Spleen (tissue), 11 donors: ENCODE measurements around the gene LRRN4. TPM values are rescaled to one million over a fixed set of nuclear protein-coding genes. Genes with fewer than 3 reads are reported as not detected.

Source experiments
- DNase-seq: peaks from one replicate; pipeline ENCODE4 v3.0.0-alpha.2; 2020
- H3K27ac ChIP-seq, 8 donors: fragments of 200-600 bp; sonication (generic) in 7 of 8; 1 replicate in 4 of 8; 2 replicates in 4 of 8; pipeline versions ENCODE4 v1.5.0 to v1.8.0; 2016 to 2021; ENCODE audit warnings: inconsistent platforms in 4 of 8, mild to moderate bottlenecking in 4 of 8, moderate library complexity in 1 of 8
- H3K27me3 ChIP-seq, 7 donors: fragments of 200-600 bp; sonication (generic) in 6 of 7; replicated peaks in 1 of 7; 1 replicate in 4 of 7; 2 replicates in 3 of 7; pipeline versions ENCODE4 v1.5.0 to v1.8.0; 2016 to 2021; ENCODE audit warnings: inconsistent platforms in 3 of 7, mild to moderate bottlenecking in 1 of 7
- H3K36me3 ChIP-seq, 6 donors: fragments of 200-600 bp; sonication (generic) in 5 of 6; 1 replicate in 4 of 6; 2 replicates in 2 of 6; pipeline versions ENCODE4 v1.5.0 to v1.8.0; 2016 to 2021; ENCODE audit warnings: inconsistent platforms in 2 of 6
- H3K4me1 ChIP-seq, 6 donors: fragments of 200-600 bp; sonication (generic) in 5 of 6; 1 replicate in 3 of 6; 2 replicates in 3 of 6; pipeline versions ENCODE4 v1.5.0 to v1.8.0; 2016 to 2021; ENCODE audit warnings: inconsistent platforms in 3 of 6
- H3K4me3 ChIP-seq, 8 donors: fragments of 200-600 bp; sonication (generic) in 7 of 8; 1 replicate in 4 of 8; 2 replicates in 4 of 8; pipeline versions ENCODE4 v1.5.0 to v1.8.0; 2016 to 2021; ENCODE audit warnings: inconsistent platforms in 4 of 8, mild to moderate bottlenecking in 4 of 8, moderate library complexity in 2 of 8
- H3K9me3 ChIP-seq, 8 donors: fragments of 200-600 bp; sonication (generic) in 7 of 8; 1 replicate in 4 of 8; 2 replicates in 4 of 8; pipeline versions ENCODE4 v1.5.0 to v1.8.0; 2016 to 2021; ENCODE audit warnings: inconsistent platforms in 4 of 8
- POLR2A ChIP-seq, 3 donors: fragments of 450-650 bp; IDR thresholded peaks; one replicate each; pipeline ENCODE4 v1.5.1; 2017; ENCODE audit warnings: antibody characterized with exemption in 3 of 3, mild to moderate bottlenecking in 1 of 3
- POLR2AphosphoS5 ChIP-seq, 3 donors: sonication (generic); formaldehyde crosslinking; IDR thresholded peaks; one replicate each; pipeline ENCODE4 v1.5.1; 2017; ENCODE audit warnings: antibody characterized with exemption in 3 of 3
- WGBS, 5 donors: extraction: QIAGEN DNeasy Blood & Tissue Kit in 3 of 5; methylation state at CpG; one replicate each; pipeline versions ENCODE4 v1.1.5 to v1.1.7; 2013 to 2018; 5-methylcytosine and 5-hydroxymethylcytosine counted together
- intact Hi-C: fragments of 100-400 bp; cut with DNase I; formaldehyde crosslinking; loops from one replicate; pipeline ENCODE4 v1.15.0; 2023; ENCODE audit warnings: low total_unique reads
- polyA plus RNA-seq, 3 donors: library from polyadenylated mRNA; stranded (reverse); fragments of 200-250 nt; gene quantifications; one replicate each; pipeline ENCODE4 v1.2.1, GENCODE V29; 2013
- total RNA-seq, 7 donors: library from RNA; depleted of rRNA in 3 of 7; stranded (reverse); fragments of >200 nt in 3 of 7; fragmentation: NEBNext Ultra II Directional in 4 of 7; extraction: Animal tissue kit (Norgen Biotek cat#: 25700) in 4 of 7; gene quantifications; one replicate each; pipeline versions ENCODE4 v1.1.0 to v1.2.1, GENCODE V29; 2016 to 2021
- TF ChIP-seq, protein P1 (sequence below), 11 experiments: fragments of 200-600 bp in 7 of 11; fragments of 450-650 bp in 4 of 11; sonication (generic) in 4 of 11; IDR thresholded peaks in 8 of 11; conservative IDR thresholded peaks in 3 of 11; 1 replicate in 7 of 11; 2 replicates in 4 of 11; pipeline versions ENCODE4 v1.4.0 to v1.8.0; 2016 to 2021; ENCODE audit warnings: antibody characterized with exemption in 11 of 11, inconsistent platforms in 4 of 11, mild to moderate bottlenecking in 1 of 11
- donor health status: healthy with polysubstance abuse.
- donor health status: DM: no; HTN: no; CAD: no; lungs with moderate emphysema.
- donor health status: DM: no; HTN: no; CAD: no.
- donor health status: Bipolar disorder and iron deficiency.
- donor health status: healthy.
- donor health status: DM: no; HTN: no; CAD: no.
- donor health status: DM: yes; HTN: yes; CAD: no.

Gene LRRN4
- total and polyA plus RNA-seq, 10 donors: 0.13 to 0.18 TPM; not detected in 8

DNA sequence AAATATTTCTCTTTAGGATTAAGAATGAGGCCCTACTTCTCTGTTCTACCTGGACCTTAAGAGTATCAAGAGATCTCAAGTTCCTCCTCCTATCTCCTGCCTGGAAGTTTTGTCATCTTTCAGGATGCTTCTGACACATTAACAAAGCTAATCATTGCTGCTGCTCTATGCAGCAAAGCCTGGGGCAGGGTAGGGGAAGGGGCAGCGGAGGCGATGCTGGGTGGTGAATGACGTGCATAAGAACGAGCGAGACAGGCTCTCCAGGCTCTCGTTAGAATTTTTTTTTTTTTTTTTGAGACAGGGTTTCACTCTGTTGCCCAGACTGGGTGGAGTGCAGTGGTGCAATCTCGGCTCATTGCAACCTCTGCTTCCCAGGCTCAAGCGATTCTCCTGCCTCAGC lies 37.8 kb upstream of the LRRN4 start:
- Histone ChIP-seq H3K36me3 (no peaks in the 10 kb centered on the region), H3K4me3 (no peak overlapping the region), H3K27me3 (peaks cover 0 to 4% (median 0%) of the 10 kb centered on the region in 7 donors), H3K4me1 (no peaks in the 10 kb centered on the region), H3K9me3 (peaks cover 0 to 4% (median 0%) of the 10 kb centered on the region in 8 donors), H3K27ac (no peak overlapping the region)
- intact Hi-C loops: no loop called here
- TF ChIP-seq, protein P1, sequence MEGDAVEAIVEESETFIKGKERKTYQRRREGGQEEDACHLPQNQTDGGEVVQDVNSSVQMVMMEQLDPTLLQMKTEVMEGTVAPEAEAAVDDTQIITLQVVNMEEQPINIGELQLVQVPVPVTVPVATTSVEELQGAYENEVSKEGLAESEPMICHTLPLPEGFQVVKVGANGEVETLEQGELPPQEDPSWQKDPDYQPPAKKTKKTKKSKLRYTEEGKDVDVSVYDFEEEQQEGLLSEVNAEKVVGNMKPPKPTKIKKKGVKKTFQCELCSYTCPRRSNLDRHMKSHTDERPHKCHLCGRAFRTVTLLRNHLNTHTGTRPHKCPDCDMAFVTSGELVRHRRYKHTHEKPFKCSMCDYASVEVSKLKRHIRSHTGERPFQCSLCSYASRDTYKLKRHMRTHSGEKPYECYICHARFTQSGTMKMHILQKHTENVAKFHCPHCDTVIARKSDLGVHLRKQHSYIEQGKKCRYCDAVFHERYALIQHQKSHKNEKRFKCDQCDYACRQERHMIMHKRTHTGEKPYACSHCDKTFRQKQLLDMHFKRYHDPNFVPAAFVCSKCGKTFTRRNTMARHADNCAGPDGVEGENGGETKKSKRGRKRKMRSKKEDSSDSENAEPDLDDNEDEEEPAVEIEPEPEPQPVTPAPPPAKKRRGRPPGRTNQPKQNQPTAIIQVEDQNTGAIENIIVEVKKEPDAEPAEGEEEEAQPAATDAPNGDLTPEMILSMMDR (IDR thresholded peaks at IDR 0.05 in 8 of 11, conservative IDR thresholded peaks at IDR 0.05 in 3 of 11): no peak
- no peak for TF ChIP-seq POLR2AphosphoS5 (IDR thresholded peaks at IDR 0.05)
- no peak for TF ChIP-seq POLR2A (IDR thresholded peaks at IDR 0.05)
- 78 to 98% (median 86%) methylated on average over 8 of the region's 8 CpGs for WGBS, 5 donors
- DNase-seq: no peak

DNA sequence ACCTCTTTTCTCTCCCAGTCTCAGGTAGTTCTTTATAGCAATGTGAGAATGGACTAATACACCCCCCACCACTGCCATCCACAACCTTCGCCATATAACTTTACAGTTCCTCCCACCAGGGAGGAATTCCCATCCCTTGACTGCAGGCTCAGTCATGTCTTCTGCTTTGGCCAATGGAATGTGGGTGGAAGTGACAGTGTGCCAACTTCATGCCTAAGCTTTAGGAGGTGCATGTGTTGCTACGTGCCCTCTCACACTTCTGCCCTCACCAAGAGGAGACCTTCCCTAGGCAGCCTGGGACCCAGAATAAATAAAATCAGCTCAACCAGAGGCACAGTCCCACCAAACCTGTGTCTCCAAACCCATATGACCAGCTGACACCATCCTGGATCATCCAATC lies 33.0 kb upstream of the LRRN4 start:
- TF ChIP-seq POLR2A (IDR thresholded peaks at IDR 0.05) (no peak), POLR2AphosphoS5 (IDR thresholded peaks at IDR 0.05) (no peak)
- TF ChIP-seq, protein P1 (IDR thresholded peaks at IDR 0.05 in 8 of 11, conservative IDR thresholded peaks at IDR 0.05 in 3 of 11): no peak
- H3K27me3 ChIP-seq: peaks cover 0 to 4% (median 0%) of the 10 kb centered on the region in 7 donors
- H3K27ac ChIP-seq: no peak overlapping the region
- 45 to 97% (median 77%) methylated on average over 2 of the region's 2 CpGs for WGBS, 5 donors
- H3K4me1 ChIP-seq: no peaks in the 10 kb centered on the region
- peaks cover 0 to 7% (median 0%) of the 10 kb centered on the region in 8 donors for H3K9me3 ChIP-seq
- DNase-seq: no peak
- intact Hi-C loops: no loop called here
- H3K4me3 ChIP-seq: no peak overlapping the region
- H3K36me3 ChIP-seq: no peaks in the 10 kb centered on the region

DNA sequence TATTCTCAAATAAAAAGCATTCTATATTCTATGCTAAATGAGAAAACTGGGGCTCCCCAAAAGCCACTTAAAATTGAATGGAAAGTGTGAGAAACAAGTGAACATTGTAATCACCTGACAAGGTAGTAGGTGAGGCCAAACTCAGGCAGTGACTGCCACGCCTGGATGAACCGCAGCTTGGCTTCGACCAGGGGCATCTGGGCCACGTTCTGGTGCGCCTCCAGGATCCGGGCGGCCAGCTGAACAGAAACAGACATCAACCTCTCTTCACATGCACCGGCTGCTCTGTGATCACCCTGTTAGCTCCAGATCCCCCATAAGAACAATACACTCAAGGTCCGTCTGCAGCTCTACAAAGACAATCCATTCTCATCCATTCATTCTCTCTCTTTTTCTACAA lies 30.1 kb upstream of the LRRN4 start:
- Histone ChIP-seq H3K4me3 (no peak overlapping the region), H3K36me3 (no peaks in the 10 kb centered on the region), H3K27ac (no peak overlapping the region), H3K27me3 (no peaks in the 10 kb centered on the region), H3K9me3 (peaks cover 0 to 7% (median 0%) of the 10 kb centered on the region in 8 donors), H3K4me1 (no peaks in the 10 kb centered on the region)
- TF ChIP-seq POLR2AphosphoS5 (IDR thresholded peaks at IDR 0.05) (no peak), POLR2A (IDR thresholded peaks at IDR 0.05) (no peak)
- TF ChIP-seq, protein P1 (IDR thresholded peaks at IDR 0.05 in 8 of 11, conservative IDR thresholded peaks at IDR 0.05 in 3 of 11): no peak
- intact Hi-C loops: no loop called here
- 83 to 89% (median 84%) methylated on average over 9 of the region's 9 CpGs for WGBS, 5 donors
- no peak for DNase-seq

DNA sequence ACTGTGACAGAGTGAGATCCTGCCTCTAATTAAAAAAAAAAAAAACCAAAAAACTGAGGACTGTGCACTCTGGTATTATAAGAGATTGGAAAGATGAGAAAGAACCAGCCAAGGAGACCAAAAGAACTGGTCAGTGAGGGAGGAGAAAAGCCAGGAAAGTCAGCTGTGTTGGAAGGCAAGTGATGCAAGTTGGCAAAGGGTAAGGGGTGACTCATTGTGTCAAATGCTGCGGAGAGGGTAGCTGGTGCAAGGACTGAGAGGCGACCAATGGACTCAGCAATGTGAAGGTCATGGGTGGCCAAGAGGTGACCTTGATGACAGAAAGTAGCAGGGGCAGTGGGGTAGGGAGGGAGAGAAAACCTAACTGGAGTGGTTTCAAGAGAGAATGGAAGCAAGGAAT lies 27.4 kb upstream of the LRRN4 start:
- no peaks in the 10 kb centered on the region for H3K36me3 ChIP-seq
- no peaks in the 10 kb centered on the region for H3K4me1 ChIP-seq
- no peaks in the 10 kb centered on the region for H3K27me3 ChIP-seq
- H3K27ac ChIP-seq: no peak overlapping the region
- 65 to 92% (median 79%) methylated on average over 2 of the region's 2 CpGs for WGBS, 5 donors
- no peak overlapping the region for H3K4me3 ChIP-seq
- DNase-seq: no peak
- no peaks in the 10 kb centered on the region for H3K9me3 ChIP-seq
- TF ChIP-seq POLR2AphosphoS5 (IDR thresholded peaks at IDR 0.05) (no peak), POLR2A (IDR thresholded peaks at IDR 0.05) (no peak)
- TF ChIP-seq, protein P1 (IDR thresholded peaks at IDR 0.05 in 8 of 11, conservative IDR thresholded peaks at IDR 0.05 in 3 of 11): no peak
- intact Hi-C loops: no loop called here
